ENCODE results near the gene LGALSL. TPM values are rescaled to one million over a fixed set of nuclear protein-coding genes. Genes with fewer than 3 reads are reported as not detected.

LGALSL gene
- total and polyA plus RNA-seq, 2 of the 13 experiments (the other 11 are each of a cell fraction or from before 2014, with no cell fraction given) = 15.4 to 20.0 TPM

DNA sequence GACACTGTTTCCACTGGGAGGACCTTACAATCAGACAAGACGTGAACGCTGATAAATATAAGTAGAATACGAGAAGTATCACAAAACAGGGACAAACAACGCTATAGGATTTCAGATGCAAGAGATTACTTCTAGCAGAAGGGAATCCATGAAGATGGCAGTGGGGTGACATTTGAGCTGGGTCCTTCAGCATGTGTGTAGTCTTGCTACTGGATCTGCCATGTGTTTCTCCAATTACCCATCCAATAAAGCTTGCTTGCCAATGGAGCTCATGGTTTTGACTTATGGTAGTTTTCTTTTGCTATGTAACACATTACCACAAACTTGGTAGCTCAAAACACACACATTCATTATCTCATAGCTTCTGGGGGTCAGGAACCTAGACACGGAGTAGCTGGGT is 32.8 kb upstream of the LGALSL start (continued):
- TF ChIP-seq, protein P1, sequence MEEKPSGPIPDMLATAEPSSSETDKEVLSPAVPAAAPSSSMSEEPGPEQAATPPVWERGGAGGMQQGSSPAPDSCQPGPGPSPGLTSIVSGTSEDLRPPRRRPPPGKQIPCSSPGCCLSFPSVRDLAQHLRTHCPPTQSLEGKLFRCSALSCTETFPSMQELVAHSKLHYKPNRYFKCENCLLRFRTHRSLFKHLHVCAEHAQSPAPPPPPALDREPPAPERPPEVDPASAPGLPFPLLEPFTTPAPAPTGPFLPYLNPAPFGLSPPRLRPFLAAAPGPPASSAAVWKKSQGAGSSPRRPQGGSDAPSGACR (CRISPR knock-in tag; IDR thresholded peaks at IDR 0.05) = no peak
- TF ChIP-seq ZSCAN12 (CRISPR knock-in tag; IDR thresholded peaks at IDR 0.05) = no peak
- no peak for TF ChIP-seq ZNF367 (CRISPR knock-in tag; IDR thresholded peaks at IDR 0.05; ENCODE audit: borderline replicate concordance)
- no peak for TF ChIP-seq GTF2F1 (IDR thresholded peaks at IDR 0.05; ENCODE audit: low read length)
- no peak for TF ChIP-seq PHF8 (CRISPR knock-in tag; IDR thresholded peaks at IDR 0.05)
- TF ChIP-seq PCBP1 (IDR thresholded peaks at IDR 0.05; ENCODE audit: borderline replicate concordance, low read depth, low read length) = no peak
- TF ChIP-seq HHEX (CRISPR knock-in tag; IDR thresholded peaks at IDR 0.05) = no peak

DNA sequence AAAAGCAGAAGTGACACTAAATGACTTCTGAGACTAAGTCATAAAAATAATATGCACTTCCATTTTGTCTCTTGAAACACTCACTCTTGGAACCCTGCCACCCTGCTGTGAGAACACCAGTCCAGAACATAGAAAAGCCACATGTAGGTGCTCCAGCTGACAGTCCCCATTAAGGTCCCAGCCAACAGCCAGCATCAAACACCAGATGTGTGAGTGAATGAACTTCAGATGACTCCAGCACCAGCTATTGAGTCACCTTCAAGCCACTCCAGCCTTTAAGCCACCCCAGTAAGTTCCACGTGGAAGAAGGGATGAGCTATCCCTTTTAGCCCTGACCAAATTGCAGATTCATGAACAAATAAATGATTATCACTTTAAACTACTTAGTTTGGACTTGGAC is 31.5 kb upstream of the LGALSL start:
- DNase-seq (ENCODE audit: low spot score) = no peak
- no peak for ATAC-seq
- H3K9me3 ChIP-seq (ENCODE audit: low read length) = no peaks in the 10 kb centered on the region
- H3K4me1 ChIP-seq (ENCODE audit: insufficient read depth, low read length) = peaks cover 17% of the 10 kb centered on the region
- no peak for FAIRE-seq
- intact Hi-C loops (cut with micrococcal nuclease; ENCODE audit: unreplicated experiment) = no loop called here
- H3K36me3 ChIP-seq (replicated peaks in 1 of 2; ENCODE audit: control insufficient read depth in 1 of 2, insufficient read depth in 2 of 2, low read length in 2 of 2) = no peaks in the 10 kb centered on the region
- in situ Hi-C loops (cut with HindIII; ENCODE audit: extremely low pct_ligation_motif_present, low pct_unique_long_range_greater_than_20kb) = no loop called here
- H3K9ac ChIP-seq (ENCODE audit: insufficient read depth, low read depth, low read length) = no peak overlapping the region
- BruUV-seq (replicated peaks) = no TSS peak
- H3K4me2 ChIP-seq (ENCODE audit: low read depth, low read length) = no peak overlapping the region
- 0% methylated on average over 1 of the region's 1 CpG for WGBS (ENCODE audit: low lambda C conversion rate)
- ChIA-PET CTCF (ENCODE audit: low intra/inter-chr PET ratio, low total read pairs) (no interaction called here), POLR2A (no interaction called here)
- no peaks in the 10 kb centered on the region for H3K27me3 ChIP-seq (ENCODE audit: control insufficient read depth in 1 of 2, insufficient read depth in 2 of 2, low read length in 2 of 2)
- H2AFZ ChIP-seq (ENCODE audit: low read length) = no peak overlapping the region
- TF ChIP-seq, protein P2, sequence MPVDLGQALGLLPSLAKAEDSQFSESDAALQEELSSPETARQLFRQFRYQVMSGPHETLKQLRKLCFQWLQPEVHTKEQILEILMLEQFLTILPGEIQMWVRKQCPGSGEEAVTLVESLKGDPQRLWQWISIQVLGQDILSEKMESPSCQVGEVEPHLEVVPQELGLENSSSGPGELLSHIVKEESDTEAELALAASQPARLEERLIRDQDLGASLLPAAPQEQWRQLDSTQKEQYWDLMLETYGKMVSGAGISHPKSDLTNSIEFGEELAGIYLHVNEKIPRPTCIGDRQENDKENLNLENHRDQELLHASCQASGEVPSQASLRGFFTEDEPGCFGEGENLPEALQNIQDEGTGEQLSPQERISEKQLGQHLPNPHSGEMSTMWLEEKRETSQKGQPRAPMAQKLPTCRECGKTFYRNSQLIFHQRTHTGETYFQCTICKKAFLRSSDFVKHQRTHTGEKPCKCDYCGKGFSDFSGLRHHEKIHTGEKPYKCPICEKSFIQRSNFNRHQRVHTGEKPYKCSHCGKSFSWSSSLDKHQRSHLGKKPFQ (CRISPR knock-in tag; IDR thresholded peaks at IDR 0.05; ENCODE audit: insufficient replicate concordance) = no peak
- no peak for TF ChIP-seq ZNF781 (CRISPR knock-in tag; IDR thresholded peaks at IDR 0.05; ENCODE audit: borderline replicate concordance, not compliant biosample characterization)
- TF ChIP-seq, protein P3, sequence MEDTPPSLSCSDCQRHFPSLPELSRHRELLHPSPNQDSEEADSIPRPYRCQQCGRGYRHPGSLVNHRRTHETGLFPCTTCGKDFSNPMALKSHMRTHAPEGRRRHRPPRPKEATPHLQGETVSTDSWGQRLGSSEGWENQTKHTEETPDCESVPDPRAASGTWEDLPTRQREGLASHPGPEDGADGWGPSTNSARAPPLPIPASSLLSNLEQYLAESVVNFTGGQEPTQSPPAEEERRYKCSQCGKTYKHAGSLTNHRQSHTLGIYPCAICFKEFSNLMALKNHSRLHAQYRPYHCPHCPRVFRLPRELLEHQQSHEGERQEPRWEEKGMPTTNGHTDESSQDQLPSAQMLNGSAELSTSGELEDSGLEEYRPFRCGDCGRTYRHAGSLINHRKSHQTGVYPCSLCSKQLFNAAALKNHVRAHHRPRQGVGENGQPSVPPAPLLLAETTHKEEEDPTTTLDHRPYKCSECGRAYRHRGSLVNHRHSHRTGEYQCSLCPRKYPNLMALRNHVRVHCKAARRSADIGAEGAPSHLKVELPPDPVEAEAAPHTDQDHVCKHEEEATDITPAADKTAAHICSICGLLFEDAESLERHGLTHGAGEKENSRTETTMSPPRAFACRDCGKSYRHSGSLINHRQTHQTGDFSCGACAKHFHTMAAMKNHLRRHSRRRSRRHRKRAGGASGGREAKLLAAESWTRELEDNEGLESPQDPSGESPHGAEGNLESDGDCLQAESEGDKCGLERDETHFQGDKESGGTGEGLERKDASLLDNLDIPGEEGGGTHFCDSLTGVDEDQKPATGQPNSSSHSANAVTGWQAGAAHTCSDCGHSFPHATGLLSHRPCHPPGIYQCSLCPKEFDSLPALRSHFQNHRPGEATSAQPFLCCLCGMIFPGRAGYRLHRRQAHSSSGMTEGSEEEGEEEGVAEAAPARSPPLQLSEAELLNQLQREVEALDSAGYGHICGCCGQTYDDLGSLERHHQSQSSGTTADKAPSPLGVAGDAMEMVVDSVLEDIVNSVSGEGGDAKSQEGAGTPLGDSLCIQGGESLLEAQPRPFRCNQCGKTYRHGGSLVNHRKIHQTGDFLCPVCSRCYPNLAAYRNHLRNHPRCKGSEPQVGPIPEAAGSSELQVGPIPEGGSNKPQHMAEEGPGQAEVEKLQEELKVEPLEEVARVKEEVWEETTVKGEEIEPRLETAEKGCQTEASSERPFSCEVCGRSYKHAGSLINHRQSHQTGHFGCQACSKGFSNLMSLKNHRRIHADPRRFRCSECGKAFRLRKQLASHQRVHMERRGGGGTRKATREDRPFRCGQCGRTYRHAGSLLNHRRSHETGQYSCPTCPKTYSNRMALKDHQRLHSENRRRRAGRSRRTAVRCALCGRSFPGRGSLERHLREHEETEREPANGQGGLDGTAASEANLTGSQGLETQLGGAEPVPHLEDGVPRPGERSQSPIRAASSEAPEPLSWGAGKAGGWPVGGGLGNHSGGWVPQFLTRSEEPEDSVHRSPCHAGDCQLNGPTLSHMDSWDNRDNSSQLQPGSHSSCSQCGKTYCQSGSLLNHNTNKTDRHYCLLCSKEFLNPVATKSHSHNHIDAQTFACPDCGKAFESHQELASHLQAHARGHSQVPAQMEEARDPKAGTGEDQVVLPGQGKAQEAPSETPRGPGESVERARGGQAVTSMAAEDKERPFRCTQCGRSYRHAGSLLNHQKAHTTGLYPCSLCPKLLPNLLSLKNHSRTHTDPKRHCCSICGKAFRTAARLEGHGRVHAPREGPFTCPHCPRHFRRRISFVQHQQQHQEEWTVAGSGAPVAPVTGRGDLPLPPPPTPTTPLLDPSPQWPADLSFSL (CRISPR knock-in tag; IDR thresholded peaks at IDR 0.05) = no peak
- TF ChIP-seq, protein P4, sequence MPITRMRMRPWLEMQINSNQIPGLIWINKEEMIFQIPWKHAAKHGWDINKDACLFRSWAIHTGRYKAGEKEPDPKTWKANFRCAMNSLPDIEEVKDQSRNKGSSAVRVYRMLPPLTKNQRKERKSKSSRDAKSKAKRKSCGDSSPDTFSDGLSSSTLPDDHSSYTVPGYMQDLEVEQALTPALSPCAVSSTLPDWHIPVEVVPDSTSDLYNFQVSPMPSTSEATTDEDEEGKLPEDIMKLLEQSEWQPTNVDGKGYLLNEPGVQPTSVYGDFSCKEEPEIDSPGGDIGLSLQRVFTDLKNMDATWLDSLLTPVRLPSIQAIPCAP (CRISPR knock-in tag; IDR thresholded peaks at IDR 0.05; ENCODE audit: low read depth) = no peak
- H3K27ac ChIP-seq (ENCODE audit: extremely low read length, insufficient read depth, low read length) = no peak overlapping the region
- no peaks in the 10 kb centered on the region for H4K20me1 ChIP-seq (ENCODE audit: insufficient read depth, low read length)
- no peak overlapping the region for H3K4me3 ChIP-seq (replicated peaks in 1 of 3; ENCODE audit: insufficient read depth in 1 of 3, low read depth in 2 of 3, low read length in 3 of 3)
- H3K79me2 ChIP-seq (ENCODE audit: insufficient read depth, low read length) = no peaks in the 10 kb centered on the region
